Measurements from ENCODE around the gene SRMS.

The SRMS gene

GRCh38 chr20:63547725-63548480, at the start of gene SRMS:
SRMS (minus strand) TSS chr20:63547749; CDS start chr20:63547463, 286 bp downstream.
- DNase-seq (ENCODE audit: low read depth), result no peak

GRCh38 chr20:63596423-63596822, 48.9 kb upstream of the SRMS start:
- DNase-seq (ENCODE audit: low read depth), result no peak

DNA sequence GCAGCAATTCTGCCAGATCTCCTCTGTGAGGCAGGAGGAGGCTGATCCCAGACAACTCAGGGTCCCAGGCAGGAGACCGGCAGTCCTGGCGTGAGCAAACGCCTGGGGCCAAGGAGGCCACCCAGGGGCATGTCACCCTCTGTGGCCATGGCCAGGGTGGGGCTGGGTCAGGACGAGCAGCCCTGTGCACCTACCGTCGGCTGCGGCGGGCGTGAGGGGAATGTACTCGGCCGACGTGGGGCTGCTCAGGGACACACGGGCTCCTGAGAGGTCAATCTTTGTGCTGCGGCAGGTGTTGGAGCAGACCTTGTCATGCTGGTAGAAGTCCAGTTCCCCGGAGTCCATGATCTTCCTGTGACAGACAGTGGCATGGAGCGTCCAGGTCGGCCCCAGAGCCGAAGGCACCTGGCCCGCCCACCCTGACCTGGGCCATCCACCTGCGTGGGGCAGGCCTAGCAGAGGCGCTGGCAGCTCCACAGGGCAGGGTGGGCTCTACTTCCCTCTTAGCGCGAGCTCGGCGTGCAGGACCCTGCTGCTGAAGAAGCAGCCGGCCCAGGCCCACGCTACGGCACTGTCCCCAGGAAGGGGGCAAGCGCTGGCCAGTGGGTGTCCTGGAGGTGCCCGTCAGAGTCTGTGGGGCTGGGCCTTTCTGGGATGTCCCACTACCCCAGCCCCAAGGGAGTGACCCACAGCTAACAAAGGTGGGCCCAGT, 48.0 kb upstream of the SRMS start:
- DNase-seq (ENCODE audit: low read depth), result no peak

- DNase-seq (ENCODE audit: low read depth), result no peak
Observed at GRCh38 chr20:63594043-63594561, 46.6 kb upstream of the SRMS start.

DNA sequence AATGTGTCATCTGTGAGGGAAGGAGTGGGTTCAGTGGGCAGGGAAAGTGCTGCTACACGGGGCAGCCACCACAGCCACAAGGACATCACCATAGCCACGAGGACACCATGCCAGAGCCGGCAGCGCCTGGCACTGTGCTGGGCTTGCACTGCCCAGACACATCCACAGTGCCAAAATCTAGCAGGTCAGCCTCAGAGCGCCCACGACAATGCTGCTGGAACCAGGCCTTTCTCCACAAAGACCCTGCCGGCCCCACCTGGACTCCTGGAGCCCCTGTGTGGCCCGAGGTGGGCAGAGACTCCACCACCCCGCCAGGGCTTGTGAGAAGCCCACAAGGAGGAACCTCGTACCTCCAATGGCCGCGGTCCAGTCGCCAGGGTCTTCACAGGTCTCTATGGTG, 45.1 kb upstream of the SRMS start:
- DNase-seq (ENCODE audit: low read depth), result no peak

GRCh38 chr20:63591786-63592355, 44.3 kb upstream of the SRMS start:
- no peak for DNase-seq (ENCODE audit: low read depth)

DNA sequence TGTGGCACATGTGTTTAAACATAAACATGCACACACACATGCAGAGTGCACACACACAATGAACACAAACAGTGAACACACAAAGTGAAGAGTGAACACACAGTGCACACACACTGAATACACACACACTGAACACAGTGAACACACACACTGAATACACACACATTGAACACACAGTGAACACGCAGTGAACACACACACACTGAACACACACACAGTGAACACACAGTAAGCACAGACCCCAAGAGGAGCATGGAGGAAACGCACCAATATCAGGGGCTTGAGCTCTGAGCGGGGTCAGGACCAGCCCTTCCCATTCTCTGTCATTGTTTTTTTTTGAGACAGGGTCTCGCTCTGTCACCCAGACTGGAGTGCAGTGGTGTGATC, 43.6 kb upstream of the SRMS start:
- DNase-seq (ENCODE audit: low read depth), result no peak

GRCh38 chr20:63590218-63591146, 42.9 kb upstream of the SRMS start:
- DNase-seq (ENCODE audit: low read depth), result no peak

GRCh38 chr20:63589261-63590217, 42.0 kb upstream of the SRMS start:
- no peak for DNase-seq (ENCODE audit: low read depth)

DNA sequence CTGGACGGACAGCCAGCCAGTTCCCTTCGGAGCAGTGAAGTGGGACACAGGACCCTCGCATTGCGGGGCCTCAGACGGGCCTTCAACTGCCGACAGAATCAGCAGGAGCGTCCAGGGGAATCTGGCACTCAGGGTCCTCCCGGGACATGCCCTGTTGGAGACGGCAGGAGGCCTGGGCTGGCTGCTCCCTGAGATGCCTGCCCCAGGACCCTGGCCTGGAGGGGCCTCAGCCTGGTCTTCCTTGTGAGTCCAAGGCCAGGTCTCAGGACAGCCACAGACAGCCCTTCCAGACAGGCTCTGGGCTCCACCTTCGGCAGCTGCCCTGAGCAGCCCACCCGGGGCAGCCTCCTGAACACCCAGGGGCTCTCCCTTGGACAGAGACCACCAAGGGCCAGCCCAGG, 41.1 kb upstream of the SRMS start:
- DNase-seq (ENCODE audit: low read depth), result no peak

GRCh38 chr20:63587776-63588591, 40.4 kb upstream of the SRMS start:
- no peak for DNase-seq (ENCODE audit: low read depth)

- DNase-seq (ENCODE audit: low read depth), result no peak
Observed at GRCh38 chr20:63587256-63587655, 39.7 kb upstream of the SRMS start.

- no peak for DNase-seq (ENCODE audit: low read depth)
Observed at GRCh38 chr20:63586797-63587196, 39.2 kb upstream of the SRMS start.

DNA sequence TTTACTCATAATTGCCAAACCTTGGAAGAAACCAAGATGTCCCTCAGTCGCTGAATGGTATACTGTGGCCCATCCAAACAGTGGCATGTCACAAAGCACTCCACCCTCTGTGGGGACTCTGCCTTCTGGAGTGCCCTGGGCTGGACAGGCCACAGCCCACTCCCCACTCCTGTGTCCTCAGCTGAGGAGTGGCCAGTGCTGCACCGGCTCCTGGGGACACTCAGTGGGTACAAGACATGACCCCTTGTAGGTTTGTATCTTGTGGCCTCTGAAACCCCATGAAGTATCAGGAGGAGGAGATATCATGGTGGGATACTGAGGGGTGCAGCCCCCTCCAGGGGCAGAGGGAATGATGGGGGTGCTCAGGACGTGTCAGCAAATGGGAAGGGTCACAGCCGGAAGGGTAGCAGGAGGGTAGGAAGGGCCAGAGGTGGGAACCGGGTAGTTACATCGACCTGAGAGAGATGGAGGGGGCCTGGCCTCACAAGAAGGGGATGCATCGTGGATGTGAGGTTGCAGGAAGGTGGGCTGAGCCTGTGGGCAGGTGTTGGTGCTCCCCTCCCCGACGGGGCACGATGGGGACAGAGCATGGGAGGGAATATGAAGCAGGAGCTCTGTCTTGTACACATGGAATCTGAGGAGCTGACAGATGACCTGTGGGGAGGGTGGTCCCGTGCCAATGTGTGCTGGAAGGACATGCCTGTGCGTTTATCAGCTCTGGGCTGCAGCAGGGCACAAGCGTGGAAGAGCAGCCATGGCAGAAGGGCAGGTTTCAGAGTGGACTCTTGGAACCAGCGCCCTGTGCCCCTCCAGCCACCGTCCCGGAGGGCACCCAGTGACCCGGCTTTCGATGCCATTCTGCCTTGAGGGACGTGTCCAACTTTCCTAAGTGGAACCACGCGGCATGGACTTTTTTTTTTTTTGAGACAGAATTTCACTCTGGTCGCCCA, 38.3 kb upstream of the SRMS start:
- DNase-seq (ENCODE audit: low read depth), result no peak

DNA sequence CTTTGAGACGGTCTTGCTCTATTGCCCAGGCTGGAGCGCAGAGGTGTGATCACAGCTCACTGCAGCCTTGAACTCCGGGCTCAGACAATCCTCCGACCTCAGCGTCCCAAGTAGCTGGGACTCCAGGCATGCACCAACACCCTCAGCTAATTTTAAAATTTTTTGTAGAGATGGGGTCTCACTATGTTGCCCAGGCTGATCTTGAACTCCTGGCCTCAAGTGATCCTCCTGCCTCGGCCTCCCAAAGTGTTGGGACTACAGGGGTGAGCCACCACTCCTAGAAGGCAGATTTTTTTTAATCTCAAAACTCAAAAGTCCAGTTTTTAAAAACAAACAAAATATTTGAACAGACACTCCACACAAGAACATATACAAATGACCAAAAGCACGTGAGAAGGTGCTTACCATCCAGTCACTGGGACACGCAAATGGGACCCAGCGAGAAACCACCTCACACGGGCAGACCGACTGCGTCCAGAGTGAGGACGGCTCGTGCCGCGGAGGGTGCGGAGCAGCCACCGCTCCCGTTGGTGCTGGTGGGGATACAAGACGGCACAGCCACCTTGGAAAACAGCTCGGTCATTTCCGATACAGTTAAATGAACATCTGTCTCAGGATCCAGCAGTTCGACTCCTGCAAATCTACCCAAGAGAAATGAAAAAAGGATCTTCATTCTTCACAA, 35.0 kb upstream of the SRMS start:
- DNase-seq (ENCODE audit: low read depth), result no peak

DNA sequence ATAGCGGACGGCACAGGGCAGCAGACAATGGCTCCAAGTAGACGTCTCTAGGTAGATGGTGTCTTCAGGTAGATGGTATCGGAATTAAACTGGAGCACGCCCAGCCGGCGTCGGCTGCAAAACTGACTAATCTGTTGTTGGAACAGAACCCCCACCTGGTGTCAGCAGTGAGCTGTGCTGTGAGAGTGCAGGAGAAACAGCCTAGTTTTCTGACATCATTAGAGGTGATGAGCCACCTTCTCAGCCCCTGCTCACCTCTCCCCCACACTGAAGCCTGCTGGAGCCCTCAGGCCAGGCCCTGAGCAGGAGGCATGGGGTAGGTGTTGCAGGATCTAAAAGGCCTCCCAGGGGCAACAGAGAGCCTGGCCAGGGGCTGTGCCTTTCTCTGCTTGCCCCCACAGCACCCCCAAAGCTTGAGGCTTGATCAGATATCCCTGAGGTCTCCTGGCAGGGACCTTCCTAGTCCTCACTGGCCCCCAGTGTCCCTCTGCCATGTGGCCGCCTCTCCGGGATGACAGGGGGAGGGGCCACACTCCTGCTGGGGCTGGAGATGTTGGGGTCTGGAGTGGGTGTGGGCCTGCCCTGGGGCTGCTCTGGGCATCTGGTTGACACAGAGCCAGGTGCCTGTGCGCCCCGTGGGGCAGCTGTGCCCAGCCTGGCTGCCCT, 33.4 kb upstream of the SRMS start:
- peak; percentile 55 for DNase-seq (ENCODE audit: low read depth)

DNA sequence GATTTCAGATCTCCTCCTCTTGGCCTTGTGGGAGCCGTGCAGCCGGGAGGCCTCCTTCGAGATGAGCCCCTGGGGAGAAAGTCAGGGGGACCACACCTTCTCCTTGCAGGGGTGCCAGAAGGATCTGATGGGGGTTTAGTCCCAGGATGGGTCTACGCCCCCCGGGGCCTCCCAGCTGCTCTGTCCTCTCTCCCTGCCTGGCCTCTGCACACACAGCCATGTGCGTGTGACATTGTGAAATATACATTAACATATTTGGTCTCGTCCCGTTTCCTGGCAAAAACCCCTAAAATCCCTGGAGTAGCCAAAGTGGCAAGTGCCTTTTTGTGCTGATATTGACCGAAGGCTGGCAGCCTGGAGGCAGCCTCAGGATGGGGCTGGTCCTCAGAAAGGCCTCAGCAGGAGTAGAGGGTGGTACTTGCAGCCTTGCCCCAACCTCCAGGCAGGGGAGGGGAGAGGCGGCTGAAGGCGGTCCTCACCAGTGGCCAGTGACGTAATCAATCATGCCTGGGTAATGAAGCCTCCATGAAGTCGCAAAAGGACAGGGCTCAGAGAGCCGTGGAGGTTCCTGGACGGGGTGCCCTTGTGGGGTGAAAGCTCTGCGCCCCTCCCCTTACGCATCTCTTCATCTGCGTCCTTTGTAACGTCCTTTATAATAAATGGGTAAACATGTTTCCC, 31.6 kb upstream of the SRMS start:
- DNase-seq (ENCODE audit: low read depth), result no peak
